NCI-H460 (cell line): ENCODE data around the gene ITGB5. TPM values are rescaled to one million over a fixed set of nuclear protein-coding genes. Genes with fewer than 3 reads are reported as not detected.

ENCODE experiments used
- small RNA-seq, 2 experiments: library from RNA; depleted of rRNA; stranded (forward); fragments of <200 nt; gene quantifications; one replicate each; pipeline ENCODE3, GENCODE V24; 2014
- total RNA-seq: library from RNA; depleted of rRNA; stranded (reverse); fragments of >200 nt; shearing (Covaris generic); gene quantifications from 2 replicates; pipeline ENCODE4 v1.2.3, GENCODE V29; 2014; rRNA removed

ITGB5 gene
- total RNA-seq, 1 experiment from 2014 or later, result 127 TPM

Small RNAs within 50 kb of the gene (small RNA-seq; reads per million reads assigned to genes)
- 0 reads per million in 2 experiments for gene MIR544B

Other genes starting within 250 kb of the ITGB5 start
- 18.0 and 23.3 TPM in 2 replicates for gene UMPS, start 156.9 kb downstream of the ITGB5 start, total RNA-seq
- gene MUC13, start 47.4 kb upstream of the ITGB5 start, total RNA-seq, result 0.10 and 0.26 TPM in 2 replicates
- gene HEG1, start 168.6 kb upstream of the ITGB5 start, total RNA-seq, result 10.4 TPM in 2 replicates